GM10248 (cell line): Measurements from ENCODE around the gene WDFY1.
"Not testable (repeated sequence)": the region's sequence is repeated elsewhere in the genome, so short reads cannot be mapped to it uniquely, and the experiment has no call there.

Experiments
- CTCF ChIA-PET: fragments of 300-600 bp; sonication (Branson Sonifier 250); formaldehyde crosslinking; extraction: SDS; loops from one replicate; lab custom pipeline; 2021; ENCODE audit warnings: antibody characterized with exemption; lab: Yijun Ruan, JAX
- POLR2A ChIA-PET: fragments of 350-650 bp; sonication (Branson Sonifier 250); formaldehyde crosslinking; extraction: SDS; loops from one replicate; lab custom pipeline; 2020; ENCODE audit warnings: antibody characterized with exemption; lab: Yijun Ruan, JAX
- DNase-seq: peaks from one replicate; pipeline ENCODE4 v3.0.0; 2012; ENCODE audit errors: extremely low spot score
- TF ChIP-seq, protein P1 (sequence below): IDR thresholded peaks from 2 replicates; pipeline ENCODE4 v1.5.1; 2012; ENCODE audit warnings: mild to moderate bottlenecking, low read depth; ENCODE audit errors: extremely low read depth, missing control alignments, control extremely low read depth

Gene WDFY1

DNA sequence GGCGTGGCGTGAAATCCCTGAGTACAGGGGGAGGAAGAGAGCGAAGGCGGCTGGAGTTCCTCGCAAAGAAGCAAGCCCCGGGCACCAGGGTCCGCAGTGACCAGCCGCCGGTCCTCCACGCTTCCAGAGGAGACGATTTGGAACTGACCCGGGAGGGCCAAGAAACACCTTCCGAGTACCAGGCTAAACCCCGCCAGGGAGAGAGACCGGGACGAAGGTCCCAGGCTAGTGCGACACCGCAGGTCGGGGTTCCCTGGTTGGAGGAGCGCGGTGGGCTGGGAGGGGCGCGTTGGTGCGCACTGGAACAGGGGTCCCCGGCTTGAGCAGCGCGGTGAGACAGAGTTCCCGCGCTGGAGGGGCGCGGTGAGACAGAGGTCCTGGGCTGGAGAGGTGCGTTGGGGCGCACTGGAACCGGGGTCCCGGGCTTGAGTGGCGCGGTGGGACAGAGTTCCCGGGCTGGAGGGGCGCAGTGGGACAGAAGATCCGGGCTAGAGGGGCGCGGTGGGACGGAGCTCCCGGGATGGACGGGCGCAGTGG is 901 bp downstream of the WDFY1 start:
- POLR2A ChIA-PET: no interaction called here
- CTCF ChIA-PET: interaction anchor here (0.9 kb wide), 1 partner anchor 63 kb away, joined by 3 read pairs; no protein-coding TSS in a partner anchor
- no peak for DNase-seq

DNA sequence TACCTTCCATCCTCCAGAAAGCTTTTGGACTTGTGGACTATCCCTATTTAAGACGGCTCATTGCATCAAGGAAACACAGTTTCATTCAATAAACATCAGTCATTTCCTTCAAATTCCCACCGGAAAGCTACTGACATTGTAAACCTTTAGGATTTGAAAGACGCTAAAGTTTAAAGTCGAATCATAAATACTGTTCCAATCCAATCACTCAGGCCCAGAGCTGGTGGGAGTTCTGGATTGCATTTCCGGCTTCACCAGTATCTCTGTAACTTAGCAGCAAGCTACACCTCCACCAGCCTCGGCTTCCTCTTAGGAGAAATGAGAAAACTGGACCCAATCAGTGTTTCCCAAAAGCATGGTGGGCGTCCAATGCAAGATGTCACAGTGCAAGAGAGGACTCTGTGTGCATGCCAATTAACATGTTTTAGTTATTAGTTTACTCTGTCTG is 1.6 kb downstream of the WDFY1 start:
- ChIA-PET POLR2A (no interaction called here), CTCF (interaction anchor here (0.6 to 1.2 kb wide), 4 partner anchors 9 to 62 kb away, joined by 3 to 4 read pairs (median 4); no protein-coding TSS in a partner anchor)
- DNase-seq: no peak

More for the DNA sequence above, 901 bp downstream of the WDFY1 start:
- TF ChIP-seq, protein P1, sequence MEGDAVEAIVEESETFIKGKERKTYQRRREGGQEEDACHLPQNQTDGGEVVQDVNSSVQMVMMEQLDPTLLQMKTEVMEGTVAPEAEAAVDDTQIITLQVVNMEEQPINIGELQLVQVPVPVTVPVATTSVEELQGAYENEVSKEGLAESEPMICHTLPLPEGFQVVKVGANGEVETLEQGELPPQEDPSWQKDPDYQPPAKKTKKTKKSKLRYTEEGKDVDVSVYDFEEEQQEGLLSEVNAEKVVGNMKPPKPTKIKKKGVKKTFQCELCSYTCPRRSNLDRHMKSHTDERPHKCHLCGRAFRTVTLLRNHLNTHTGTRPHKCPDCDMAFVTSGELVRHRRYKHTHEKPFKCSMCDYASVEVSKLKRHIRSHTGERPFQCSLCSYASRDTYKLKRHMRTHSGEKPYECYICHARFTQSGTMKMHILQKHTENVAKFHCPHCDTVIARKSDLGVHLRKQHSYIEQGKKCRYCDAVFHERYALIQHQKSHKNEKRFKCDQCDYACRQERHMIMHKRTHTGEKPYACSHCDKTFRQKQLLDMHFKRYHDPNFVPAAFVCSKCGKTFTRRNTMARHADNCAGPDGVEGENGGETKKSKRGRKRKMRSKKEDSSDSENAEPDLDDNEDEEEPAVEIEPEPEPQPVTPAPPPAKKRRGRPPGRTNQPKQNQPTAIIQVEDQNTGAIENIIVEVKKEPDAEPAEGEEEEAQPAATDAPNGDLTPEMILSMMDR: no peak

DNA sequence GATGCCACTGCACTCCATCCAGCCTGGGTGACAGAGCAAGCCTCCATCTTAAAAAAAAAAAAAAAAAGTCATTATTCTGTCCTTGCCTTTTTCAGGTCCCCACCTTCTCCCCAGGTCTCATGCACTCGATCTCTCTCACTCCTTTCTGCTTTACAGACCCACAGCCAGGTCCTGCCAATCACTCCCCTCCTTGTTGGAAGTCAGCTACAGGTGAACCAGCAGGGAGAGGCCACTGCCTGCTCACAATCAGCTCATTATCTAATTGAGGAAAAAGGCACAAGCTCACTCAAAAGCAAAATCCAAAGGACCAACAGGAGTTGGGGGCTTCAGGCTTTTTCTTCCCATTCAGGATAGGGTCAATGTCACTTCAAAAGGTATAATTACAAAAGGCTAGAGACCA is 2.0 kb downstream of the WDFY1 start:
- ChIA-PET POLR2A (no interaction called here), CTCF (interaction anchor here (0.6 to 2.1 kb wide), 5 partner anchors 8 to 62 kb away, joined by 3 to 7 read pairs (median 4); no protein-coding TSS in a partner anchor)
- TF ChIP-seq, protein P1: no peak
- no peak for DNase-seq

More for the DNA sequence above, 1.6 kb downstream of the WDFY1 start:
- TF ChIP-seq, protein P1: no peak

DNA sequence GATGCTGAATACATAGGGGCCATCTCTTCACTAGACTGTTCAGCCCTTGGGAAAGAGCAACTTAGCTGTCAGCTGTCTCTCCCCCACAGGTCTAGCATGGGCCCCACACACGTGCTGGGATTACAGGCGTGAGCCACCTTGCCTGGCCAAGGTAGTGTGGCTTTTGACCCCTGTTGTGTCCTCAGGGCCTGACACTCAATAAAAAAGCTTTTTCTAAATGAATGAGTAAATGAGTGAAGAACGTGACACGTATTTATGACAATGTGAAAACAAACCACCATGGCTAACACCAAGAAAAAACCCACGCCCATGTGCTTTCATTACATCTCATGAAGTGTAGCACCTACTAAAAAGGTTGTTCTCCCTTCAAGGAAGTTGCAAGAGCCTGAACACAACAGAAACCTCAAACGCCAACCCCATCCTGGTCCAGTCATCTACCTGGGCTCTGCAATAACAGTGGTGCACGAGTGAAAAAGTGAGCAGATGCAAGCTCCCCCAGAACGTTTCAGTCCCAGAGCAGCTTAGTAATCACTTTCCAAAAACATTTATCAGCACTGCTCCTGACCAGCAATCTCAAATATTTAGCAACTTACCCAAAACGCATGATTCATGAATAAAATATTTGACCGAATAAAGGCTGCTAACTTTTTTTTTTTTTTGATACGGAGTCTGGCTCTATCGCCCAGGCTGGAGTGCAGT is 3.4 kb downstream of the WDFY1 start:
- POLR2A ChIA-PET: interaction anchor here (0.7 to 1.1 kb wide), 3 partner anchors 46 to 1128 kb away, joined by 3 to 5 read pairs (median 3); no protein-coding TSS in a partner anchor
- CTCF ChIA-PET: interaction anchor here (0.7 to 2.5 kb wide), 6 partner anchors 10 to 143 kb away, joined by 3 to 8 read pairs (median 6); no protein-coding TSS in a partner anchor
- TF ChIP-seq, protein P1: no peak
- DNase-seq: peak; percentile 62

DNA sequence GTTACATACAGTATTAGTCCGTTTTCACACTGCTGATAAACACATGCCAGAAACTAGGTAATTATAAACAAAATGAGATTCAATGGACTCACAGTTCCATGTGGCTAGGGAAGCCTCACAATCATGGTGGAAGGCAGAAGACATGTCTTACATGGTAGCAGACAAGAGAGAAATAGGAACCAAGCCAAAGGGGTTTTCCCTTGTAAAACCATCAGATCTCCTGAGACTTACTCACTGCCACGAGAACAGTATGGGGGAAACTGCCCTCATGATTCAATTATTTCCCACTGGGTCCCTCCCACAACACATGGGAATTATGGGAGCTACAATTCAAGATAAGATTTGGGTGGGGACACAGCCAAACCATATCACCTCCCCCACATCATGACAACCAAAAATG is 5.7 kb downstream of the WDFY1 start:
- CTCF ChIA-PET: interaction anchor here (1.4 to 2.5 kb wide), 4 partner anchors 9 to 18 kb away, joined by 3 to 8 read pairs (median 6); partner anchors contain the start of gene MRPL44
- POLR2A ChIA-PET, DNase-seq: not testable (repeated sequence)

DNA sequence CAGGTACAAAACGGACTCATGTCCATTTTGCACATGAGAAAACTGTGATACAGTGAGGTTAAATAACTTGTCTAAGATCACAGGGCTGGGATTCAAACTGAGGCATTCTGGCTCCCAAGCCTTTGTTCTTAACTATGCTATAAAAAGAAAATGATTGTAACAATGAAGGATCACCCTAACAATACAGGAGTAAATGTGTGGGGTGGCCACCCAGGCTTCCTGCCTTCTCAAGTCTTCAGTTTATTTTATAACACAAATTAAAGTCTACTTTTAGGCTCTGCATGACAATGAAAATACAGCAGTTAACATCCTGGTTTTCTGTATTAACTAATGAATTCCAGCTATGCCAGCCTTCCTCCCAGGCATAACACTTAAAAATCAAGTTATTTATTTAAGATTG is 7.6 kb downstream of the WDFY1 start:
- ChIA-PET POLR2A (no interaction called here), CTCF (interaction anchor here (1.2 to 1.3 kb wide), 2 partner anchors 17 to 33 kb away, joined by 3 read pairs; no protein-coding TSS in a partner anchor)
- no peak for DNase-seq
- TF ChIP-seq, protein P1: no peak
